ENCODE data around the gene RFX1. TPM values are rescaled to one million over a fixed set of nuclear protein-coding genes. Genes with fewer than 3 reads are reported as not detected.
"Not testable (repeated sequence)": the region's sequence is repeated elsewhere in the genome, so short reads cannot be mapped to it uniquely, and the experiment has no call there.

RFX1 gene
- total and polyA plus RNA-seq, 2 donors from 2014 or later, result 5.2 to 17.9 TPM

DNA sequence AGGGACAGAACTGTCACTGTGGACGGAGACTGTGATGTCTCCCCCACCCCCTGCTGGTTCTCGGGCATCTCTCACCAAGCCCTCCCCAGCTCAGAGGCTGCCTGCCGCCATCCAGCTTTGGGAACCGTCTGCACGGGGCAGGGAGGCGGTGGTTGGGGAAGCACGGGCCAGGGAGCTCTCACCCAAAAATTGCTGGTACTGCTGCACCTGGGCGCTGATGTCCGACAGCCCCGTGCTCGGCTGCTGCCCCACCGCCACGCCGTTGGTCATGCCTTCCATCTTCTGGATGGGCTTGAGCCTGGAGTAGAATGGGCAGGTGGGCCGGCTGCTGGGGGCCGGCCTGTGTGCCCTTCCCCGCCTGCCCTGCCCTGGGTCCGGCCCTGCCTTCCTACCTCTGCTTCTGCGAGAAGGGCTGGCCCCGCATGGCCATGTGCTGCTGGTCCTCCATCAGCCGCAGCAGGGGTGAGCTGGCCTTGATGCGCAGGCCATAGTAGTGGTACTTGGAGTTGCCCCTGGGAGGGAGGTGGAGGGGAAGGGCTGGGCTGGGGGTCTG is 37.7 kb downstream of the RFX1 start:
- intact Hi-C loops (cut with DNase I), result no loop called here
- no peaks in the 10 kb centered on the region for H3K9me3 ChIP-seq (ENCODE audit: control insufficient read depth in 2 of 3, insufficient read depth in 1 of 3, low read length in 3 of 3)
- no peaks in the 10 kb centered on the region for H3K4me1 ChIP-seq (ENCODE audit: control insufficient read depth in 2 of 3, insufficient read depth in 2 of 3, low read depth in 1 of 3, low read length in 3 of 3)
- TF ChIP-seq, protein P1, sequence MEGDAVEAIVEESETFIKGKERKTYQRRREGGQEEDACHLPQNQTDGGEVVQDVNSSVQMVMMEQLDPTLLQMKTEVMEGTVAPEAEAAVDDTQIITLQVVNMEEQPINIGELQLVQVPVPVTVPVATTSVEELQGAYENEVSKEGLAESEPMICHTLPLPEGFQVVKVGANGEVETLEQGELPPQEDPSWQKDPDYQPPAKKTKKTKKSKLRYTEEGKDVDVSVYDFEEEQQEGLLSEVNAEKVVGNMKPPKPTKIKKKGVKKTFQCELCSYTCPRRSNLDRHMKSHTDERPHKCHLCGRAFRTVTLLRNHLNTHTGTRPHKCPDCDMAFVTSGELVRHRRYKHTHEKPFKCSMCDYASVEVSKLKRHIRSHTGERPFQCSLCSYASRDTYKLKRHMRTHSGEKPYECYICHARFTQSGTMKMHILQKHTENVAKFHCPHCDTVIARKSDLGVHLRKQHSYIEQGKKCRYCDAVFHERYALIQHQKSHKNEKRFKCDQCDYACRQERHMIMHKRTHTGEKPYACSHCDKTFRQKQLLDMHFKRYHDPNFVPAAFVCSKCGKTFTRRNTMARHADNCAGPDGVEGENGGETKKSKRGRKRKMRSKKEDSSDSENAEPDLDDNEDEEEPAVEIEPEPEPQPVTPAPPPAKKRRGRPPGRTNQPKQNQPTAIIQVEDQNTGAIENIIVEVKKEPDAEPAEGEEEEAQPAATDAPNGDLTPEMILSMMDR (IDR thresholded peaks at IDR 0.05; ENCODE audit: borderline replicate concordance, extremely low read depth, insufficient read depth), result no peak
- no peak overlapping the region for H3K27ac ChIP-seq (ENCODE audit: low read depth in 2 of 2, low read length in 2 of 2)
- no peak overlapping the region for H3K9ac ChIP-seq (ENCODE audit: low read length in 3 of 3)
- peaks cover 3 to 42% (median 12%) of the 10 kb centered on the region in 3 donors for H3K36me3 ChIP-seq (ENCODE audit: control insufficient read depth in 2 of 3, insufficient read depth in 3 of 3, low read length in 3 of 3)
- DNase-seq (peak in 1 of 5 donors; percentile 72), FAIRE-seq (no peak)
- no peaks in the 10 kb centered on the region for H3K27me3 ChIP-seq (ENCODE audit: control insufficient read depth, insufficient read depth, low read length)
- no peak overlapping the region for H3K4me3 ChIP-seq (ENCODE audit: low read length in 3 of 3)

DNA sequence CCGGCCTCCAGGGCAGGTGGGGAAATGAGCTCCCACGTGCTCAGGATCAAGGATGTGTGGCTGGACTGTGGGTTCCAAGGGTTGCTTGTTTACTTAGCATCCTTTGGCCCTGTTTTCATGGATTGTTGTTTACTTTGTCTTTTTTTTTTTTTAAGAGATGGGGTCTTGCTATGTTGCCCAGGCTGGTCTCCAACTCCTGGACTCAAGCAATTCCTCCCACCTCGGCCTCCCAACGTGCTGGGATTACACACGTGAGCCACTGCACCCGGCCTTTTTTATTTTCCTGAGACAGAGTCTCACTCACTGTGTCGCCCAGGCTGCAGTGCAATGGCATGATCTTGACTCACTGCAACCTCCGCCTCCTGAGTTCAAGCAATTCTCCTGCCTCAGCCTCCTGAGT is 38.9 kb downstream of the RFX1 start:
- H3K27me3 ChIP-seq (ENCODE audit: control insufficient read depth, insufficient read depth, low read length); DNase-seq; H3K4me3 ChIP-seq (ENCODE audit: low read length in 3 of 3); H3K9ac ChIP-seq (ENCODE audit: low read length in 3 of 3); FAIRE-seq; H3K27ac ChIP-seq (ENCODE audit: low read depth in 2 of 2, low read length in 2 of 2); H3K4me1 ChIP-seq (ENCODE audit: control insufficient read depth in 2 of 3, insufficient read depth in 2 of 3, low read depth in 1 of 3, low read length in 3 of 3); H3K9me3 ChIP-seq (ENCODE audit: control insufficient read depth in 2 of 3, insufficient read depth in 1 of 3, low read length in 3 of 3); intact Hi-C loops (cut with DNase I): not testable (repeated sequence)
- peaks cover 3 to 39% (median 10%) of the 10 kb centered on the region in 3 donors for H3K36me3 ChIP-seq (ENCODE audit: control insufficient read depth in 2 of 3, insufficient read depth in 3 of 3, low read length in 3 of 3)

DNA sequence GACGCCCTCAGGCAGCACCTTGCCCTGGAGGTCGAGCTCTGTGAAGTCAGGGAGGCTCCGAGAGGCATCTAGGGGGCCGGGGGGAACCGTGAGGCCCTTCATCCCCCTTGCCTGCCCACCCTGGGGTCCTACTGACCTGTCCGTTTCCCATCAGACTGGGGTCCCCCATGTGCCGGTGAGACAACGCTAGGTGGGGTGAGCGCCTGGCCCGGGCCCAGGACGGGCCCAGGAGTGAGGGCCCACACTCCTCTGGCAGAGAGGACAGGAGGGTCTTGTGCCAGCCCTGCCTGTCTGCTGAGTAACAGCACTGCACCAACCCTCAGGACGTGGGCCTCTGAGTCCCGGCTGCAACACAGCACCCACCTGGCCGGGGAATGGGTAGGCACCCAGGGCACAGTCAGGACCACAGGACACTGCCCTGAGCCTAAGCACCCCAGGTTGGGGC is 39.4 kb downstream of the RFX1 start:
- DNase-seq (peak in 1 of 5 donors; percentile 67), FAIRE-seq (no peak)
- no peak overlapping the region for H3K4me3 ChIP-seq (ENCODE audit: low read length in 3 of 3)
- no peaks in the 10 kb centered on the region for H3K9me3 ChIP-seq (ENCODE audit: control insufficient read depth in 2 of 3, insufficient read depth in 1 of 3, low read length in 3 of 3)
- intact Hi-C loops (cut with DNase I), result no loop called here
- no peaks in the 10 kb centered on the region for H3K27me3 ChIP-seq (ENCODE audit: control insufficient read depth, insufficient read depth, low read length)
- H3K9ac ChIP-seq (ENCODE audit: low read length in 3 of 3), result no peak overlapping the region
- no peak overlapping the region for H3K27ac ChIP-seq (ENCODE audit: low read depth in 2 of 2, low read length in 2 of 2)
- TF ChIP-seq, protein P1 (IDR thresholded peaks at IDR 0.05; ENCODE audit: borderline replicate concordance, extremely low read depth, insufficient read depth), result no peak
- peaks cover 3 to 38% (median 10%) of the 10 kb centered on the region in 3 donors for H3K36me3 ChIP-seq (ENCODE audit: control insufficient read depth in 2 of 3, insufficient read depth in 3 of 3, low read length in 3 of 3)
- no peaks in the 10 kb centered on the region for H3K4me1 ChIP-seq (ENCODE audit: control insufficient read depth in 2 of 3, insufficient read depth in 2 of 3, low read depth in 1 of 3, low read length in 3 of 3)

DNA sequence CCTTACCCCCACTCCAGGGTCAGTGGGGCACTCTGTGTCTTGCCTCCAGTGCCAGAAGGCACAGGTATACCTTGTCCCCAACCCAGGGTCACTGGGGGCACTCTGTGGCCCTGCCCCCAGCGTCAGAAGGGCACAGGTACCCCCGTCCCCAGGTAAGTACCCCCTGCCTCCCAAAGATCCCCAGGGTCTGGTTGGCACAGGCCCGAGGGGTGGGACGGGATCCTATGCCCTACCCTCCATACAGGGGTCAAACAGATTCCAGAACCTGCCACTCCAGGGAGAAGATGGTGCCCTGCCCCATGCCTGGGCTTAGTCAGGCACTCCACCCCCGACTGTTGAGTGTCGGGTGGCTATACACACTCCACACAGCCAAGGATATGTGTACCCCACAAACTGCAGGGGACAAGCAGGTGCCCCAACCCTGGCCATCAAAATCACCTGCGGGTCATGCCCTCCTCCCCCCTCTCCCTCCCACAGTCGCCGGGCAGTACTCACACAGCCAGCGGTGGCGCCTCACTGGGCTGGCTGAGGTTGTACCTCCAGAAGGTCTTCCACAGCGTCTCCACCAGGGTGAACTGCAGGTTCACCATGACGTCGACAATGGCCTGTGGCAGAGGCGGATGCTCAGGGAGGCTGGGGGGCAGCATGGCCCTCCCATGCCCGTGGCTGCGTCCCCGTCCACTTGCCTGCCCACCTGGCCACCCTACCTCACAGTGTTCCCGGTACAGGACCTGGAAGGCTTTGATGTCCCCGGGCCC is 40.0 kb downstream of the RFX1 start:
- Histone ChIP-seq H3K4me3 (ENCODE audit: low read length in 3 of 3) (no peak overlapping the region), H3K9me3 (ENCODE audit: control insufficient read depth in 2 of 3, insufficient read depth in 1 of 3, low read length in 3 of 3) (no peaks in the 10 kb centered on the region), H3K36me3 (ENCODE audit: control insufficient read depth in 2 of 3, insufficient read depth in 3 of 3, low read length in 3 of 3) (peaks cover 3 to 38% (median 10%) of the 10 kb centered on the region in 3 donors), H3K27ac (ENCODE audit: low read depth in 2 of 2, low read length in 2 of 2) (no peak overlapping the region), H3K9ac (ENCODE audit: low read length in 3 of 3) (no peak overlapping the region), H3K4me1 (ENCODE audit: control insufficient read depth in 2 of 3, insufficient read depth in 2 of 3, low read depth in 1 of 3, low read length in 3 of 3) (no peaks in the 10 kb centered on the region), H3K27me3 (ENCODE audit: control insufficient read depth, insufficient read depth, low read length) (no peaks in the 10 kb centered on the region)
- intact Hi-C loops (cut with DNase I), result no loop called here
- FAIRE-seq, result no peak
- DNase-seq, result peak in 2 of 5 donors; percentile 36 to 63
- TF ChIP-seq, protein P1 (IDR thresholded peaks at IDR 0.05; ENCODE audit: borderline replicate concordance, extremely low read depth, insufficient read depth), result no peak
